Measurements from ENCODE around the gene MYRIP.

GRCh38 chr3:40200692-40201316 is 391.4 kb downstream of the MYRIP start:
- TF ChIP-seq, protein P1, sequence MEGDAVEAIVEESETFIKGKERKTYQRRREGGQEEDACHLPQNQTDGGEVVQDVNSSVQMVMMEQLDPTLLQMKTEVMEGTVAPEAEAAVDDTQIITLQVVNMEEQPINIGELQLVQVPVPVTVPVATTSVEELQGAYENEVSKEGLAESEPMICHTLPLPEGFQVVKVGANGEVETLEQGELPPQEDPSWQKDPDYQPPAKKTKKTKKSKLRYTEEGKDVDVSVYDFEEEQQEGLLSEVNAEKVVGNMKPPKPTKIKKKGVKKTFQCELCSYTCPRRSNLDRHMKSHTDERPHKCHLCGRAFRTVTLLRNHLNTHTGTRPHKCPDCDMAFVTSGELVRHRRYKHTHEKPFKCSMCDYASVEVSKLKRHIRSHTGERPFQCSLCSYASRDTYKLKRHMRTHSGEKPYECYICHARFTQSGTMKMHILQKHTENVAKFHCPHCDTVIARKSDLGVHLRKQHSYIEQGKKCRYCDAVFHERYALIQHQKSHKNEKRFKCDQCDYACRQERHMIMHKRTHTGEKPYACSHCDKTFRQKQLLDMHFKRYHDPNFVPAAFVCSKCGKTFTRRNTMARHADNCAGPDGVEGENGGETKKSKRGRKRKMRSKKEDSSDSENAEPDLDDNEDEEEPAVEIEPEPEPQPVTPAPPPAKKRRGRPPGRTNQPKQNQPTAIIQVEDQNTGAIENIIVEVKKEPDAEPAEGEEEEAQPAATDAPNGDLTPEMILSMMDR (IDR thresholded peaks at IDR 0.05), result no peak
- TF ChIP-seq POLR2A (IDR thresholded peaks at IDR 0.05) (no peak), POLR2AphosphoS5 (IDR thresholded peaks at IDR 0.05) (no peak)

All from suprapubic skin (tissue), 4 donors.